ENCODE data around the gene CDH3.
A peak's percentile ranks its signal among the peaks of the same experiment; 100 is the strongest.

Gene CDH3

DNA sequence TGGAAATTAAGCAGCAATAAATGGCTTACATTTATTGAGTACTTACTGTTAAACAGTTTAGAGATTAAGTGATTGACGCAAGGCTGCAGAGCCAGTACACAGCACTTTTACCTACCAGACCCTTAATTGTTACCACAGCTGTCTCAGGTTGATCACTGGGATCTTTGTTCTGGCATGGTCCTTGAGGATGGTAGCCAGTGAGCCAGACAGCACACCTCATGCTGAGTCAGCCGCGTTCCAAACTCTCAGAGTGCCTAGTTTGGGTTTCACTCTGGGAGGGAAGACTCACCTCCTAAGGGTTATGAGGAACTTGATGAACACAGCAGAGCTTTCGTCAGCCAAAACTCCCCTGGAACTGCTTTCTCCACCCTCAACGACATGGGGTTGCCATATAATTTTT, 20.4 kb downstream of the CDH3 start:
- TF ChIP-seq, protein P1, sequence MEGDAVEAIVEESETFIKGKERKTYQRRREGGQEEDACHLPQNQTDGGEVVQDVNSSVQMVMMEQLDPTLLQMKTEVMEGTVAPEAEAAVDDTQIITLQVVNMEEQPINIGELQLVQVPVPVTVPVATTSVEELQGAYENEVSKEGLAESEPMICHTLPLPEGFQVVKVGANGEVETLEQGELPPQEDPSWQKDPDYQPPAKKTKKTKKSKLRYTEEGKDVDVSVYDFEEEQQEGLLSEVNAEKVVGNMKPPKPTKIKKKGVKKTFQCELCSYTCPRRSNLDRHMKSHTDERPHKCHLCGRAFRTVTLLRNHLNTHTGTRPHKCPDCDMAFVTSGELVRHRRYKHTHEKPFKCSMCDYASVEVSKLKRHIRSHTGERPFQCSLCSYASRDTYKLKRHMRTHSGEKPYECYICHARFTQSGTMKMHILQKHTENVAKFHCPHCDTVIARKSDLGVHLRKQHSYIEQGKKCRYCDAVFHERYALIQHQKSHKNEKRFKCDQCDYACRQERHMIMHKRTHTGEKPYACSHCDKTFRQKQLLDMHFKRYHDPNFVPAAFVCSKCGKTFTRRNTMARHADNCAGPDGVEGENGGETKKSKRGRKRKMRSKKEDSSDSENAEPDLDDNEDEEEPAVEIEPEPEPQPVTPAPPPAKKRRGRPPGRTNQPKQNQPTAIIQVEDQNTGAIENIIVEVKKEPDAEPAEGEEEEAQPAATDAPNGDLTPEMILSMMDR (IDR thresholded peaks at IDR 0.05; ENCODE audit: low read length): no peak
- TF ChIP-seq EZH2phosphoT487 (IDR thresholded peaks at IDR 0.05; ENCODE audit: low read length): no peak
- no peak for TF ChIP-seq EZH2 (optimal IDR thresholded peaks at IDR 0.05; ENCODE audit: low read depth, low read length)
- no peak overlapping the region for H3K4me2 ChIP-seq (ENCODE audit: low read depth, low read length)
- H3K27ac ChIP-seq (ENCODE audit: low read length): no peak overlapping the region
- H3K9me3 ChIP-seq (replicated peaks; ENCODE audit: insufficient read depth, low read length): no peaks in the 10 kb centered on the region
- H3K79me2 ChIP-seq (ENCODE audit: low read length): no peaks in the 10 kb centered on the region
- H3K4me1 ChIP-seq (ENCODE audit: low read length): peaks cover 7% of the 10 kb centered on the region; the same call in 1 of the 2 replicates
- no peak overlapping the region for H2AFZ ChIP-seq (ENCODE audit: low read length)
- H3K27me3 ChIP-seq (replicated peaks; ENCODE audit: insufficient read depth, low read length): no peaks in the 10 kb centered on the region
- no peak overlapping the region for H3K9ac ChIP-seq (ENCODE audit: low read length)
- H3K4me3 ChIP-seq (ENCODE audit: low read length): no peak overlapping the region
- H3F3A ChIP-seq (ENCODE audit: insufficient read depth, low read length): no peaks in the 10 kb centered on the region
- DNase-seq: no peak
- no peaks in the 10 kb centered on the region for H3K36me3 ChIP-seq (replicated peaks; ENCODE audit: insufficient read depth, low read length)
- H4K20me1 ChIP-seq (ENCODE audit: insufficient read depth, low read length): no peaks in the 10 kb centered on the region
- H3K9me2 ChIP-seq (replicated peaks; ENCODE audit: insufficient read depth, low read length): no peaks in the 10 kb centered on the region

DNA sequence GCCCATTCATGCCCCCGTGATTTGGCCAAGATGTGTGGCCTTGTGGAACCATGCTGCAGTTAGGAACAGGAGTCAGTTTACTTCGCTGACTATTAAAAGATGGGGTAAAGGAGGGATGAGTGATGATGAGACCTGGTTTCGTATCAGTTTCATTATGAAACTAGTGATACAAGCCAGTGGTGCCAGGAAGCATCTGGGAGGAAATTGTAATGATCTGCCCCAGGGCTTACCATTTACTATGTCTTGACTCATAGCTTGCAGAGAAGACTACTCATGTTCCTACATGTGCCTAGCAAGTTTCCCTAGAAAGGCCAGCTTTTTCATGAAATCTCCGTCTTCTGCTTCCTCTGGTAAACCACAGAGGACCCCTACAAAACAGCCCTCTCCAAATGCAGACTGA, 23.2 kb downstream of the CDH3 start:
- H3K4me2 ChIP-seq (ENCODE audit: low read depth, low read length): peak overlapping the region; percentile 3; the same call in 1 of the 2 replicates
- H3K79me2 ChIP-seq (ENCODE audit: low read length): no peaks in the 10 kb centered on the region
- peak; percentile 62 for DNase-seq
- H3K4me1 ChIP-seq (ENCODE audit: low read length): peaks cover 7% of the 10 kb centered on the region; the same call in 1 of the 2 replicates
- no peaks in the 10 kb centered on the region for H3K9me3 ChIP-seq (replicated peaks; ENCODE audit: insufficient read depth, low read length)
- no peak overlapping the region for H3K4me3 ChIP-seq (ENCODE audit: low read length)
- H3K27ac ChIP-seq (ENCODE audit: low read length): no peak overlapping the region
- no peak overlapping the region for H2AFZ ChIP-seq (ENCODE audit: low read length)
- H3F3A ChIP-seq (ENCODE audit: insufficient read depth, low read length): no peaks in the 10 kb centered on the region
- H3K9me2 ChIP-seq (replicated peaks; ENCODE audit: insufficient read depth, low read length): no peaks in the 10 kb centered on the region
- no peaks in the 10 kb centered on the region for H3K36me3 ChIP-seq (replicated peaks; ENCODE audit: insufficient read depth, low read length)
- no peaks in the 10 kb centered on the region for H4K20me1 ChIP-seq (ENCODE audit: insufficient read depth, low read length)
- TF ChIP-seq EZH2phosphoT487 (IDR thresholded peaks at IDR 0.05; ENCODE audit: low read length): no peak
- TF ChIP-seq EZH2 (optimal IDR thresholded peaks at IDR 0.05; ENCODE audit: low read depth, low read length): no peak
- TF ChIP-seq, protein P1 (IDR thresholded peaks at IDR 0.05; ENCODE audit: low read length): no peak
- H3K27me3 ChIP-seq (replicated peaks; ENCODE audit: insufficient read depth, low read length): no peaks in the 10 kb centered on the region
- H3K9ac ChIP-seq (ENCODE audit: low read length): no peak overlapping the region

DNA sequence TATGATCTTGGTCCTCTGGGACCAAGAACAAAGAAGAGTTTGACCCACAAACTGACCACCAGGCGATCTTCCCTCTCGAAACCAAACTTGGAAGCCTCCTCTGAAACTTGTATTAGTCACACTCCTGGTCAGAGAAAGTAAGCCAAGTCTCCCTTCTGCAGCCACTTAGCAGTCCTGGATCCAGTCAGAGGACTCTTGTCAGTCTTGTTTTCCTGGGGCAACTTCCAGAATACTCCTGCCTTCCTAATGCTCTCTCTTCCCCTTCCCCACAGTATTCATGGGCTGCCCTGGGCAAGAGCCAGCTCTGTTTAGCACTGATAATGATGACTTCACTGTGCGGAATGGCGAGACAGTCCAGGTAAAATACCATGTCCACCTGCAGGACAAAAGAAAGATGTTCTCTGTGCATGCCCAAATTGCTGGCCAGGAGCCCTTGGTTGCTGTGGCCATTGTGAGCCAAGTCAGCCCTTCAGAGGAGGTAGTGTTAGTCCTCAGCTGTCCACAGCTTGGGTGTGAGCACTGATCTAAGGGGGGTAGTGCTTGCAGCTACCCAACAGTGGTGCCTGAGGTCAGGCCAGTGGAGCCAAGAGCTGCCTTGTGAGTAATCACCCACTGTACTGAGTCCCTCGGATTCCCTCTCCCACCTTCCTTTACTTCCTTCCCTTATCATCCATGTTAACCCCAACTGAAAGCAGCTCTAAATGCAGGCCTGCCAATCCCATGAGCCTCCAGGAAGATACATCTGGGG, 31.2 kb downstream of the CDH3 start:
- no peak overlapping the region for H3K4me2 ChIP-seq (ENCODE audit: low read depth, low read length)
- DNase-seq: no peak
- no peak overlapping the region for H3K4me3 ChIP-seq (ENCODE audit: low read length)
- no peak overlapping the region for H2AFZ ChIP-seq (ENCODE audit: low read length)
- TF ChIP-seq EZH2 (optimal IDR thresholded peaks at IDR 0.05; ENCODE audit: low read depth, low read length) (no peak), EZH2phosphoT487 (IDR thresholded peaks at IDR 0.05; ENCODE audit: low read length) (no peak)
- TF ChIP-seq, protein P1 (IDR thresholded peaks at IDR 0.05; ENCODE audit: low read length): no peak
- H4K20me1 ChIP-seq (ENCODE audit: insufficient read depth, low read length): no peaks in the 10 kb centered on the region
- H3K9me2 ChIP-seq (replicated peaks; ENCODE audit: insufficient read depth, low read length): no peaks in the 10 kb centered on the region
- no peaks in the 10 kb centered on the region for H3K79me2 ChIP-seq (ENCODE audit: low read length)
- H3F3A ChIP-seq (ENCODE audit: insufficient read depth, low read length): no peaks in the 10 kb centered on the region
- H3K4me1 ChIP-seq (ENCODE audit: low read length): no peaks in the 10 kb centered on the region
- no peak overlapping the region for H3K27ac ChIP-seq (ENCODE audit: low read length)
- H3K36me3 ChIP-seq (replicated peaks; ENCODE audit: insufficient read depth, low read length): no peaks in the 10 kb centered on the region
- no peaks in the 10 kb centered on the region for H3K27me3 ChIP-seq (replicated peaks; ENCODE audit: insufficient read depth, low read length)
- no peaks in the 10 kb centered on the region for H3K9me3 ChIP-seq (replicated peaks; ENCODE audit: insufficient read depth, low read length)
- H3K9ac ChIP-seq (ENCODE audit: low read length): no peak overlapping the region

All from MM.1S (cell line).